Testis (tissue), 2 donors: ENCODE results near the gene ARF1.

Source experiments
- POLR2A ChIP-seq: fragments of 450-650 bp; IDR thresholded peaks from one replicate; pipeline ENCODE4 v1.6.1; 2017; ENCODE audit warnings: antibody characterized with exemption, mild to moderate bottlenecking, moderate library complexity
- TF ChIP-seq, protein P1 (sequence below), 3 experiments: fragments of 450-650 bp in 2 of 3; fragments of 200-600 bp in 1 of 3; sonication (generic) in 1 of 3; IDR thresholded peaks; one replicate each; pipeline ENCODE4 v1.5.1; 2016 to 2019; ENCODE audit warnings: antibody characterized with exemption in 3 of 3, mild to moderate bottlenecking in 2 of 3, moderate library complexity in 1 of 3

DNA sequence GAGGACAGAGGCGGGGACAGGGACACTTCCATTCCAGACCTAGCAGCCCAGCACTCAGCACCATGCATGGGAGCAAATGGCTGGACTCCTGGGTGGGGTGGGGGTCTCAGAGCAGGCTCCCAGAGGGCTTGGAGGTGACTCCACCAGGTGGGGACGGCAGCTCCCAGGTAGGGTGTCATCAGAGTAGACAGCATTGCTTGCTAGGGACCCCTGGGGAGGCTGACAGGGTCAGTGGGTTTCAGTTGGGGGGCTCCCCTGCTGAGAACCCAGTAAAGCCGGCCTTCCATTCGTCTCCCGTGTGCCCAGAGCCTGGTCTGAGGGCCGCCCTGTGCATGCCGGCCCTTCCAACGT is 62.5 kb downstream of the ARF1 start:
- TF ChIP-seq, protein P1, sequence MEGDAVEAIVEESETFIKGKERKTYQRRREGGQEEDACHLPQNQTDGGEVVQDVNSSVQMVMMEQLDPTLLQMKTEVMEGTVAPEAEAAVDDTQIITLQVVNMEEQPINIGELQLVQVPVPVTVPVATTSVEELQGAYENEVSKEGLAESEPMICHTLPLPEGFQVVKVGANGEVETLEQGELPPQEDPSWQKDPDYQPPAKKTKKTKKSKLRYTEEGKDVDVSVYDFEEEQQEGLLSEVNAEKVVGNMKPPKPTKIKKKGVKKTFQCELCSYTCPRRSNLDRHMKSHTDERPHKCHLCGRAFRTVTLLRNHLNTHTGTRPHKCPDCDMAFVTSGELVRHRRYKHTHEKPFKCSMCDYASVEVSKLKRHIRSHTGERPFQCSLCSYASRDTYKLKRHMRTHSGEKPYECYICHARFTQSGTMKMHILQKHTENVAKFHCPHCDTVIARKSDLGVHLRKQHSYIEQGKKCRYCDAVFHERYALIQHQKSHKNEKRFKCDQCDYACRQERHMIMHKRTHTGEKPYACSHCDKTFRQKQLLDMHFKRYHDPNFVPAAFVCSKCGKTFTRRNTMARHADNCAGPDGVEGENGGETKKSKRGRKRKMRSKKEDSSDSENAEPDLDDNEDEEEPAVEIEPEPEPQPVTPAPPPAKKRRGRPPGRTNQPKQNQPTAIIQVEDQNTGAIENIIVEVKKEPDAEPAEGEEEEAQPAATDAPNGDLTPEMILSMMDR (IDR thresholded peaks at IDR 0.05): no peak
- no peak for TF ChIP-seq POLR2A
